NCI-H345 treated with DMSO at 0.1 percent for 48 hours (cell line): ENCODE data around the gene TMEM52B.
"Not testable (repeated sequence)": the region's sequence is repeated elsewhere in the genome, so short reads cannot be mapped to it uniquely, and the experiment has no call there.

Experiments used
- DNase-seq: peaks from one replicate; lab custom pipeline; 2025; ENCODE audit not compliant: unreplicated experiment; lab: John Stamatoyannopoulos, UW

TMEM52B gene

GRCh38 chr12:10170216-10170615 lies 8.6 kb upstream of the TMEM52B start:
- no peak for DNase-seq

- no peak for DNase-seq
Measured at GRCh38 chr12:10171973-10172728, 6.7 kb upstream of the TMEM52B start, which contains the start of gene OLR1. Gene OLR1 (minus strand): TSS chr12:10172132. CDS start chr12:10172077, 55 bp downstream.

DNA sequence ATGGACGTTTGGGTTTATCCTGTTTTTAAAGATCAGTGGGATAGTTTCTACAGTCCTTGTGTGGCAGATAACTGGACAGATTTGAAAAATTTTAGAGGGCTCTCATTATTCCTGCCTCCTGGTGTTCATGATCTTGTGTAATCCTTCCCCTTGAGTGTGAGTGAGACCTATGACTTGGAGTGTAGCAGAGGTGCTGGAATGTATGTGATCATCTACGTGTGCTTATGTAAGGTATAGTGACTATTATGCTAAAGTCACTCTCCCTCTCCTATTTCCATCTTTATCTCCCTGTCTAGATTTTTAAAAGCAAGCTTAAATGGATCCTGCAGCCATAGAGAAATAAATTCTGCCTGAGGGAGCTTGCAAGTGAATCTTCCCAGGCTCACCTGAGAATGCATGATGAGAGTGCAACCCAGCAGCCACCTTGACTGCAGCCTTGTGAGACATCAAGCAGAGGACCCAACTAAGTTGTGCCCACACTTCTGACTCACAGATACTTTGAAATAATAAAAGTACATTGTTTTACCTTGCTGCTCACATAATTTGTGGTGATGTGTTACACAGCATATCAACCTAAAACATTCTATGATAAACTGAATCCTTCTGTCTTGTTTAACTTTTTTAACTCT lies 3.7 kb upstream of the TMEM52B start:
- no peak for DNase-seq

- DNase-seq: no peak
Measured at GRCh38 chr12:10175846-10176636, 2.8 kb upstream of the TMEM52B start.

GRCh38 chr12:10179776-10180181 lies 947 bp downstream of the TMEM52B start:
- no peak for DNase-seq

DNA sequence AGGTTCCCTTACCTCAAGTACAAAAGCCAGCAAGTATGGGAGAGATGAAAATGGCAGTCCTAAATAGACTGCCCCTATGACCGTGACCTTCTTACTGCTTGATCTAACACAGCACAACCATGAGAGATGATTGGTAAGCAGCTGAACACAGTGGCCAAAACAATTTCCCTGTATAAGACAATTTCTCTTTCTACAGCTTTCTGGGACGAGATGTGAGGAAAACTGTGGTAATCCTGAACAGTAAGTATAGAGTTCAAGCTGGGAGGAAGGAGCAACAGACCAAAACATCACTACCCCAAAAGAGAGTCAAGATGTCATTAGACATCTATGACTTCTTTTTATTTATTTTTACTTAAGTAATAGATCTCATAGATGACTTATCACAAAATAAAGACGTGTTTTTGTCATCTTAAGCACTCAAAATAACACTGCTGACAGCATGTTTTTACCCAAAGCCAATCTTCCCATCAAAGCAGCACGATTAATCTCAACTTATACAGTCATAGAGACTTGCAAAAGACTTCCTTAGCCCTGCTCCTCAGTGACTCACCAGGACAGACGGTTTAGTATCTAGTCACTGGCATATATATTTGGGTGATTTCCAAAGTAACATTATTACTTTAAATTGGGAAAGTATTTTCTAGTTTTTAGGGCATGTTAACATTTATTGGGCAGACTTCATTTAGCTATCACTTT lies 3.7 kb downstream of the TMEM52B start:
- no peak for DNase-seq

DNA sequence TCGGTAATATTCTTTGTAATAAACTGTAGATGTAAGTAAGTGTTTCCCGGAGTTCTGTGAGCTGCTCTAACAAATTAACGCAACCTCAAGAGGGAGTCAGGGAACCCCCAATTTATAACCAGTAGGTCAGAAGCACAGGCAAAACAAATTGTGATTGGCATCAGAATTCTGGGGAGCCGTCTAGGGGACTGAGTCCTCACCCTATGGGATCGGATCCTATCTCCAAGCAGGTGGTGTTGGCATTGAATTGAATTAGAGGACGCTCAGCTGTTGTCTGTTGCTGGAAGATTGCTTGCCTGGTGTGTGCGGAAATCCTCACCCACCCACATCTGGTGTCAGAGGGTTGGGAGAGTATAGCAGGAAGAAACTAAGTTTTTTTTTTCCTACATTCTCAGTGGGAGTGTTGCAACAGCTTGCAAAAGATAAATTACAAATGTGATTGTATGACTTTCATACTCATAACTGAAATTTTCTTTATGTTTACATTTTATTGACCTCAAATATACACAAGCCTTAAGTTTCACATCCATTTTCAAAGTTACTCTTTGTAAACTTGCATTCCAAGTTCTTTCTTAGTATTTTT lies 5.5 kb downstream of the TMEM52B start:
- no peak for DNase-seq

DNA sequence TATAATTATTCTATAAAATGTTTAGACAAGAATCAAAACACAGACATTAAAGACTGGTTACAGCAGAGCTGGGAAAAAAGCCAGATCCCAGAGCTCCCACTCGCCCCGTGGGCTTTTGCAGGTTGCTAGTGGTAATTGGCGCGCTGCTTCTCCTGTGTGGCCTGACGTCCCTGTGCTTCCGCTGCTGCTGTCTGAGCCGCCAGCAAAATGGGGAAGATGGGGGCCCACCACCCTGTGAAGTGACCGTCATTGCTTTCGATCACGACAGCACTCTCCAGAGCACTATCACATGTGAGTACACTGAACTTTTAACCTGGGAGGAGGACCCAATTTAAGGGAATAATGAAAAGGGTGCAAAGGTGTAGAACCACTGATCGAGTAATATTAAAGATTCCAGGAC lies 7.5 kb downstream of the TMEM52B start:
- DNase-seq: no peak

DNA sequence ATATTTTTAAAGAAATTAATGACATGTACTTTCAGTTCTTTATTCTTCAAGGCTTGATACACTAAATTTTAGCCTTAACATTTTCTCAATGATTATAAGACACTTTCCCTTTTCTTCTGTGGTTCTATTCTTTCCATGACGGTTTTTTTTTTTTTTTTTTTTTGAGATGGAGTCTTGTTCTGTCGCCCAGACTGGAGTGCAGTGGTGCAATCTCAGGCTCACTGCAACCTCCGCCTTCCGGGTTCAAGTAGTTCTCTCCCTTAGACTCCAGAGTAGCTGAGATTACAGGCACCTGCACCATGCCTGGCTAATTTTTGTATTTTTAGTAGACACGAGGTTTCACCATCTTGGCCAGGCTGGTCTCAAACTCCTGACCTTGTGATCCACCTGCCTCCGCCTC lies 8.1 kb downstream of the TMEM52B start:
- not testable (repeated sequence) for DNase-seq

DNA sequence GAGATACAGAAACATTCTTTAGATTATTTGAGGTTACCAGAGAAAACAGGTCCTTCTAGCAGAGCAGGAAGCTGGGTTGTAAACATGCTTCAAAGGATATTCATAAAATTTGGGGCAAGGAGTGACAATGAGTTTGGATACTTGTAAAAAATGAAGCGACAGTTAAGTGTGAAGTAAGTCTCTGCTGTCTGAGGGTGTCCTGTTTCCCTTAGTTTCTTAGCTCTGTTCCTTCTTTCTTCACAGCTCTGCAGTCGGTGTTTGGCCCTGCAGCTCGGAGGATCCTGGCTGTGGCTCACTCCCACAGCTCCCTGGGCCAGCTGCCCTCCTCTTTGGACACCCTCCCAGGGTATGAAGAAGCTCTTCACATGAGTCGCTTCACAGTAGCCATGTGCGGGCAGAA lies 10.8 kb downstream of the TMEM52B start:
- no peak for DNase-seq

- DNase-seq: peak; percentile 10
Measured at GRCh38 chr12:10190558-10191388, 11.9 kb downstream of the TMEM52B start.

DNA sequence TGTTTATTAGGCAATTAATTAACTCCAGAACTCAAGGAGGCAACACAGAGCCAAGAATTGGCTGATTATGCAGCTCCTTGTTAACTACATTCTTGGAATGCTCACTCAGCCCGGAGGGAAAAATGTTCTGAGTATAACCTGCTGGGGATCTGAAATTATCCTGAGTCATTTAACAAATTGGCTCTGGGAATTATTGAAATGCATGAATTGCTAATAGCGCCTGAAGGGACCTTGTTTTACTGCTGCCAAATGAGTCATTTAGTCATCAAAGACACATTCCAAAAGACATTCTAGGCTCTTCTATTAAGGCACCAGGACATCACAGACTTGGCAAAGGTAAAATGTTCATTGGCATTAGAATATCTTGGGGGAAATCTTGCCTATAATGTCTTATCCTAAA lies 13.0 kb downstream of the TMEM52B start:
- no peak for DNase-seq

- DNase-seq: no peak
Measured at GRCh38 chr12:10194160-10194670, 15.4 kb downstream of the TMEM52B start.

GRCh38 chr12:10196210-10196609 lies 17.4 kb downstream of the TMEM52B start:
- DNase-seq: no peak

DNA sequence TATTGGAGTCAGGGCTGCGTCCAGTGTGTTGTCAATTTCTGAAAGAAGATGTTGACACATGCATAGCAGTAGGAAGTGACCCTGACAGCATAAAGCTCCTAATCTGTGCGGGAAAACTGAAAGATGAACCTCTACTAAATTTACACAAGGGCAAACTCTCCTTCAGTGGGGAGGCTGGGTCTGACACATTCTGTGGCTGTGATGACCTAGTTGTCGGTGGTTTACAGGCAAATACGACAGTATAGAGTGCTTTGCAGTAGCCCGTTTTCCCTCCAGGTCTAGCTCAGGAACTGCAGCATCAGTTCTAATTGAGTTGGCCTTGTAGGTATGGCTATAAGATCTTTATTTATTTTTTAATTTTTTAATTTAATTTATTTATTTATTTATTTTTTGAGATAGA lies 19.0 kb downstream of the TMEM52B start:
- DNase-seq: no peak

DNA sequence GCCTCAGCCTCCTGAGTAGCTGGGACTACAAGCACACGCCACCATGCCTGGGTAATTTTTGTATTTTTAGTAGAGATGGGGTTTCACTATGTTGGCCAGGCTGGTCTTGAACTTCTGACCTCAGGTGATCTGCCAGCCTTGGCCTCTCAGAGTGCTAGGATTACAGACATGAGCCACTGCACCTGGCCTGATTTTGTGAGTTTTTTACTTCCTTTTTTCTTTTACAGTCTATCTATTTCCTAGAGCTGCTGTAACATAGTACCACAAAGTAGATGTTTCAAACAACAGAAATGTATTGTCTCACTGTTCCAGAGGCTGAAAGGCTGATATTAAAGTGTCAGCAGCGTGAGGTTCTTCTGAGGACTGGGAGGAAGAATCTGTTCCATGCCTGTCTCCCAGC lies 25.7 kb downstream of the TMEM52B start:
- not testable (repeated sequence) for DNase-seq

GRCh38 chr12:10205220-10205807 lies 26.5 kb downstream of the TMEM52B start:
- DNase-seq: no peak

DNA sequence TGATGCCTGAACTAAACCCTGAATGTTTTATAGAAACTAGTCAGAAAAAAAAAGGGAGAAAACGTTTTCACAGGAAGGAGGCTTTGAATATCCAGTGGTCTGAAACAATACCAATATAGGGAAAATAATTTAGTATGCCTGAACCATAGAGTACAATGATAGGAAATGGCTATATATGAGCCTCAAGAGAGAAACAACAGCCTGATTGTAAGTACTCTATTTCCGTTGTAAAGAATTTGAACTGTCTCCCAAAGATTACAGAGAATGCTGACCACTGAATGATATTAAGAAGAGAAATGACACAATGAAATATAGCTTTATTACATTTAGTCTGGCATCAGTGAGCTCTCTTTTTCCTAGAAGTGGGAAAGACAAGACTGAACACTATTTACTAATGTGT lies 28.3 kb downstream of the TMEM52B start:
- no peak for DNase-seq

GRCh38 chr12:10210225-10210624 lies 31.4 kb downstream of the TMEM52B start:
- DNase-seq: no peak
